Activated naive CD4-positive, alpha-beta T cell (primary cell): Measurements from ENCODE around the gene TRAPPC6A.
"Not testable (repeated sequence)": the region's sequence is repeated elsewhere in the genome, so short reads cannot be mapped to it uniquely, and the experiment has no call there.

Experiments used
- DNase-seq, 4 experiments: peaks; one replicate each; lab custom pipeline; 2025; lab: John Stamatoyannopoulos, UW

TRAPPC6A gene

DNA sequence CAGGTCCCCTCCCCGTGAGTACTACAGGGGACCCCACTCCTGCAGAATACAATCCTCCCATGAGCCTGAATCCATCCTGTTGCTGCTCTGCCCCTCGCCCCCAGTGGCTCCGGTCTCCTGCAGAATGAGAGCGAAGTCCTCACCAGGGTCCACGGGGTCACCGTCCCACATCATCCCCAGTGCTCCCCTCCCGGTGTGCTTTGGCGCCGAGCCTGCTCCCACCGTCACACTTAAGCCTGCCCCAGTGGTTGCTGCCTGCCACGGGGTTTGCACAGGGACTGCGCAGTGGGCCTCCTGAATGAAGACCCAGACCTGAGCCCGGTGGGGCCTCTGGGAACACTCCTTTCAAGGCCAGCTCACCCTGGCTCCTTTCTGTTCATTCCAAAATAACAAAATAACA lies 47.8 kb downstream of the TRAPPC6A start:
- DNase-seq, result no peak

- DNase-seq, result no peak
Observed at GRCh38 chr19:45128806-45129205, 49.2 kb downstream of the TRAPPC6A start.

GRCh38 chr19:45128146-45128545 lies 49.9 kb downstream of the TRAPPC6A start:
- DNase-seq, result no peak

DNA sequence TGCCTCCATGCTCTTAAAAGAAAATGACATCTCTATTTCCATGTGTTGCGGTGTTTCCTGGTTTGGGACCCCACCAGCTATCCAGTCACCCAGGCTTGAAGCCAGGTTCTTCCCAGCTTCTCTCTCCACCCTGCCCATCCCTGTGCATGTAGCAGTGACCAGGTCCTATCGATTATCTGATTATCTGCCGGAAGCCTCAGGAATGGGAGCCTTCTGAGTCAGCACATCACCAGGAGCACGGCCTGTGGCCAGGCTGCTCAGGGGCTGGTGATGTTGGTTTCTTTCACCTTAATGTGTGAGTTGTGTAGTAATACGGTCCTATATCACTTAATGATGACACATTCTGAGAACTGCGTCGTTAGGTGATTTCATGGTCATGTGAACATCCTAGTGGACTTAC lies 51.4 kb downstream of the TRAPPC6A start:
- no peak for DNase-seq

GRCh38 chr19:45125975-45126493 lies 52.0 kb downstream of the TRAPPC6A start:
- peak; percentile 16 to 63 (median 37) for DNase-seq

- no peak for DNase-seq
Observed at GRCh38 chr19:45125360-45125759, 52.7 kb downstream of the TRAPPC6A start.

DNA sequence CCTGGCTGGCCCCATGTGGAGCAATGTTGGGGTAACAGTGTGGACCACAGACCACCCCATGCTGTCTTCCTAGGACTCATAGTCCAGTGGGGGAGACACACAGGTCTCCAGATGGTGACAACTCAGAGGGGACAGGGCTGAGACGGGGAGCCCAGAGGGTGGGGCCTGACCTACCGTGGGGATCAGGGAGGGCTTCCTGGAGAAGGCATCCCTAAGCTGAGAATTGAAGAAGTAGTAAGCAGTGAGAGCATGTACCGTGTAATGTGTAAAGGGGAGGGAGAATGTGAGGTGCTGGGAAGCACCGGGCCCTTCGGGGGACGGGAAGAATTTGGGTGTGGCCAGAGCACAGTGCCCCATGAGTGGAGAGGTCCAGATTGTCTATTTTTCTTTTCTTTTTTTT lies 54.0 kb downstream of the TRAPPC6A start:
- DNase-seq, result no peak

GRCh38 chr19:45123440-45123850 lies 54.6 kb downstream of the TRAPPC6A start:
- no peak for DNase-seq

GRCh38 chr19:45122832-45123231 lies 55.2 kb downstream of the TRAPPC6A start:
- no peak for DNase-seq

- DNase-seq, result no peak
Observed at GRCh38 chr19:45121827-45122345, 56.2 kb downstream of the TRAPPC6A start.

GRCh38 chr19:45119582-45119981 lies 58.5 kb downstream of the TRAPPC6A start:
- no peak for DNase-seq

- not testable (repeated sequence) for DNase-seq
Observed at GRCh38 chr19:45118591-45119355, 59.3 kb downstream of the TRAPPC6A start.

DNA sequence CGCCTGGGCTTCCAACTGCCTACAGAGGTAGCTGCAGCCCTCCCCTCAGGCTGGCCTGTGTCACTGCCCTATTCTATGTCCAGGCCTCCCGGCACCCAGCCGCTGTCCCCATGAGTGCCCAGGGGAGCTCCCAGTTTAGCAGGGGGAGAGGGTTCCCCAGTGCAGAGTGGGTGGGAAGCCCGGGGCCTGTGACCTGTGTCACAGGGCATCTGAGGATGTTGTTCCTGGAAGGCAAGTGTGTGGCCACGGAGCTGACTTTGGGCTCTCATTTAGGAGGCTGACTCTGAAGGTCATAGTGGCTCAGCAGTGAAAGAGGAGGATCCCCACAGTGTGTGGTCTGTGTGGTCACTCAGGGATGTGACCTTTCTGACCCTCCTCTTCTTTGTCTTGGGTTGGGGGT lies 59.9 kb downstream of the TRAPPC6A start:
- DNase-seq, result no peak

- DNase-seq, result no peak
Observed at GRCh38 chr19:45117671-45118070, 60.4 kb downstream of the TRAPPC6A start.

- DNase-seq, result no peak
Observed at GRCh38 chr19:45117167-45117594, 60.9 kb downstream of the TRAPPC6A start.

- no peak for DNase-seq
Observed at GRCh38 chr19:45115809-45116615, 62.0 kb downstream of the TRAPPC6A start.

GRCh38 chr19:45114116-45114515 lies 63.9 kb downstream of the TRAPPC6A start:
- DNase-seq, result no peak

- DNase-seq, result no peak
Observed at GRCh38 chr19:45113628-45114027, 64.4 kb downstream of the TRAPPC6A start.
